ENCODE results near the gene NAPA.
"Not testable (repeated sequence)": the region's sequence is repeated elsewhere in the genome, so short reads cannot be mapped to it uniquely, and the experiment has no call there.

Gene NAPA

GRCh38 chr19:47487551-47488515 is 27.0 kb downstream of the NAPA start:
- Histone ChIP-seq H3K9me3 (ENCODE audit: severe bottlenecking) (no peaks in the 10 kb centered on the region), H3K27me3 (ENCODE audit: insufficient read depth, low read depth, severe bottlenecking) (no peaks in the 10 kb centered on the region), H3K27ac (peak overlapping the region; percentile 86), H3K4me3 (ENCODE audit: low read depth, low read length) (no peak overlapping the region), H3K36me3 (peaks cover 68% of the 10 kb centered on the region)
- TF ChIP-seq, protein P1, sequence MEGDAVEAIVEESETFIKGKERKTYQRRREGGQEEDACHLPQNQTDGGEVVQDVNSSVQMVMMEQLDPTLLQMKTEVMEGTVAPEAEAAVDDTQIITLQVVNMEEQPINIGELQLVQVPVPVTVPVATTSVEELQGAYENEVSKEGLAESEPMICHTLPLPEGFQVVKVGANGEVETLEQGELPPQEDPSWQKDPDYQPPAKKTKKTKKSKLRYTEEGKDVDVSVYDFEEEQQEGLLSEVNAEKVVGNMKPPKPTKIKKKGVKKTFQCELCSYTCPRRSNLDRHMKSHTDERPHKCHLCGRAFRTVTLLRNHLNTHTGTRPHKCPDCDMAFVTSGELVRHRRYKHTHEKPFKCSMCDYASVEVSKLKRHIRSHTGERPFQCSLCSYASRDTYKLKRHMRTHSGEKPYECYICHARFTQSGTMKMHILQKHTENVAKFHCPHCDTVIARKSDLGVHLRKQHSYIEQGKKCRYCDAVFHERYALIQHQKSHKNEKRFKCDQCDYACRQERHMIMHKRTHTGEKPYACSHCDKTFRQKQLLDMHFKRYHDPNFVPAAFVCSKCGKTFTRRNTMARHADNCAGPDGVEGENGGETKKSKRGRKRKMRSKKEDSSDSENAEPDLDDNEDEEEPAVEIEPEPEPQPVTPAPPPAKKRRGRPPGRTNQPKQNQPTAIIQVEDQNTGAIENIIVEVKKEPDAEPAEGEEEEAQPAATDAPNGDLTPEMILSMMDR (IDR thresholded peaks at IDR 0.05; ENCODE audit: low read depth, low read length): no peak
- no peak for DNase-seq

- peaks cover 60% of the 10 kb centered on the region for H3K36me3 ChIP-seq
- DNase-seq: peak; percentile 54
- H3K27ac ChIP-seq: peak overlapping the region; percentile 86
- no peak overlapping the region for H3K4me3 ChIP-seq (ENCODE audit: low read depth, low read length)
- H3K9me3 ChIP-seq (ENCODE audit: severe bottlenecking): no peaks in the 10 kb centered on the region
- no peaks in the 10 kb centered on the region for H3K27me3 ChIP-seq (ENCODE audit: insufficient read depth, low read depth, severe bottlenecking)
- TF ChIP-seq, protein P1 (IDR thresholded peaks at IDR 0.05; ENCODE audit: low read depth, low read length): no peak
Observed at GRCh38 chr19:47486900-47487299, 28.0 kb downstream of the NAPA start.

DNA sequence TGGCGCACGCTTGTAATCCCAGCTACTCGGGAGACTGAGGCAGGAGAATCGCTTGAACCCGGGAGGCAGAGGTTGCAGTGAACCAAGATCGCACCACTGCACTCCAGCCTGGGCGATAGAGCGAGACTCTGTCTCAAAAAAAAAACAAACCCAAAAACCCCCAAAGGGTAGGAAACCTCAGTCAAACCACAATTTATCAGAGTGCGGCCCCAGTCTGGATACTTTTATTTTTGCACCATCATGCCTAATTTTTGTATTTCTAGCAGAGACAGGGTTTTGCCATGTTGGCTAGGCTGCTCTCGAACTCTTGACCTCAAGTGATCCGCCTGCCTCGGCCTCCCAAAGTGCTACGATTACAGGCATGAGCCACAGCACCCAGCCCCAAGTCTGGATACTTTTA is 28.6 kb downstream of the NAPA start:
- Histone ChIP-seq H3K27ac (peak overlapping the region; percentile 95), H3K36me3 (peaks cover 54% of the 10 kb centered on the region)
- not testable (repeated sequence) for H3K4me3 ChIP-seq (ENCODE audit: low read depth, low read length); DNase-seq; H3K27me3 ChIP-seq (ENCODE audit: insufficient read depth, low read depth, severe bottlenecking); H3K9me3 ChIP-seq (ENCODE audit: severe bottlenecking)

GRCh38 chr19:47485210-47485609 is 29.7 kb downstream of the NAPA start:
- Histone ChIP-seq H3K4me3 (ENCODE audit: low read depth, low read length) (no peak overlapping the region), H3K36me3 (peaks cover 46% of the 10 kb centered on the region), H3K27ac (peak overlapping the region; percentile 95), H3K27me3 (ENCODE audit: insufficient read depth, low read depth, severe bottlenecking) (no peaks in the 10 kb centered on the region), H3K9me3 (ENCODE audit: severe bottlenecking) (no peaks in the 10 kb centered on the region)
- no peak for DNase-seq
- TF ChIP-seq, protein P1 (IDR thresholded peaks at IDR 0.05; ENCODE audit: low read depth, low read length): no peak

DNA sequence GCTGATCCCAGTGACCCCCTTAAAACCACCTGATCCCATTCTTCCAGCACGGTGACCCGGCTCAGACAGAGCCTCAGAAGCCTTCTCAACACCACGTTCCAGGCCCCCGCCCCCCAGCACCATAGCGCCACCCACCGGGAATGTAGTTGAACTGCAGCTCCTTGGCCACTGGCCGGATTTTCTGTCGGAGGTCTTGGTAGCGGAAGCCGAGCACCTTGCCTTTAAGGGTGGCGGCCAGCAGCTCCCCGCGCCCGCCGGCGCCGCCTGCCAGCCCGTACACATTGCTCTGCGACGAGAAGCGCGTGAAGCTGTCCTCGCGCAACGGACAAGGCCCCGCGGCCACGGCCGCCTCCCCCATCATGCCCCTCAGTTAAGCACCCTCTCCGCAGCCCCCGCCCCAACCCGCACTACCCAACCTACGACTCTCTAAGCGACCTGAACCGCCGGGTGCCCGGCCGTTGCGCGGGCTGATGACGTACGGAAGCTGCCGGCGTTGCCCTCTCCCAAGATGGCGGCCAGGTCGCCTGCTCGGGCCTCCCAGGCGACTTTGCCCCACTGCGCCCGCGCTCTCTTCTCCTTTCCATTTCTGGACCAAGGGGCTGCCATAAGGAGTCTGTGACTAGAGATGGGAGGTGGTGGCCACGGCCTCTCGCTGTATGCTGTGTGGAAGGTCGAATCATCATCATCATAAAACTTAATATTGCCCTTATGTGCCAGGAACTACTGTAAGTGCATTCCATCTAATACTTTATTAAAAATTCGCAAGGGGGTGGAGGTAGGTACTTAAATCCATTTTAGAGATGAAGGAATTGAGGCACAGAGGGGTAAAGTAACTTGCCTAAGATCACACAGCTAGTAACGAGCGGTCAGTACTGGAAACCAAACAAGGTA is 30.8 kb downstream of the NAPA start, which contains the start of gene KPTN:
Gene KPTN (minus strand): TSS at position 420 of the 891 bp plus-strand sequence. CDS start 59 bp downstream, at position 361.
- Histone ChIP-seq H3K27ac (peak within 1 kb of the TSS; percentile 95), H3K27me3 (ENCODE audit: insufficient read depth, low read depth, severe bottlenecking) (no peaks in the 10 kb centered on the region), H3K9me3 (ENCODE audit: severe bottlenecking) (no peaks in the 10 kb centered on the region), H3K36me3 (peaks cover 35% of the 10 kb centered on the region), H3K4me3 (ENCODE audit: low read depth, low read length) (peak within 1 kb of the TSS; percentile 80)
- DNase-seq: peak; percentile 90
- TF ChIP-seq, protein P1 (IDR thresholded peaks at IDR 0.05; ENCODE audit: low read depth, low read length): peak; percentile 86

DNA sequence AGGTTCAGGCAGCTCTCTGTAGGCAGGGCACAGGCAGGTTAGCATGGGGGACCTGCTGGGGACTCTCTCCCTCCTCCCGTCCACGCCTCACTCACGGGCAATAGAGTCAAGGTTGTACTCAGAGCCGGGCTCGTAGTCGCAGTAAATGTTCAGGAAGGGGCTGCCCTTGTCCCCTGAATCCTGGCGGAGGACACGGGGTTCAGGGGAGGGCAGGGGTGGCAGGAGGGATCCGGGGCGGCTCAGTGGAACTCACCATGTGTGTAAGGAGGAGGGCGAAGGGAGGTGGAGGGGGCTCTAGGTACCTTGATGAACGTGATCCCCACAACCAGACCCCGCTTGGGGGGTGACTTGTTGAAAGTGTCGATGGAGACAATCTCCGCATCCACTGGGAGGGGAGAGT is 31.7 kb downstream of the NAPA start:
- peaks cover 31% of the 10 kb centered on the region for H3K36me3 ChIP-seq
- no peaks in the 10 kb centered on the region for H3K9me3 ChIP-seq (ENCODE audit: severe bottlenecking)
- TF ChIP-seq, protein P1 (IDR thresholded peaks at IDR 0.05; ENCODE audit: low read depth, low read length): no peak
- H3K4me3 ChIP-seq (ENCODE audit: low read depth, low read length): no peak overlapping the region
- no peaks in the 10 kb centered on the region for H3K27me3 ChIP-seq (ENCODE audit: insufficient read depth, low read depth, severe bottlenecking)
- no peak overlapping the region for H3K27ac ChIP-seq
- DNase-seq: no peak
